K562 (cell line): ENCODE measurements around the gene SPTAN1. TPM values are rescaled to one million over a fixed set of nuclear protein-coding genes. Genes with fewer than 3 reads are reported as not detected.
A peak's percentile ranks its signal among the peaks of the same experiment; 100 is the strongest.

Source experiments
- CEBPZ ChIP-seq: fragments of 150-350 bp; IDR thresholded peaks from 2 replicates; pipeline ENCODE4 v1.6.1; 2014; ENCODE audit warnings: low read depth, mild to moderate bottlenecking, low read length, borderline replicate concordance
- DIDO1 ChIP-seq: fragments of 450-650 bp; IDR thresholded peaks from 2 replicates; pipeline ENCODE4 v1.6.1; 2016; ENCODE audit warnings: low read depth, missing biosample characterization, missing genetic modification characterization
- ETV5 ChIP-seq: sonication (generic); formaldehyde crosslinking; IDR thresholded peaks from 2 replicates; pipeline ENCODE4 v1.4.0; 2020; ENCODE audit warnings: low read depth, mild to moderate bottlenecking, missing genetic modification reagents
- FOXJ2 ChIP-seq: fragments of 200-800 bp; sonication (Bioruptor generic); IDR thresholded peaks from 2 replicates; pipeline ENCODE4 v1.6.1; 2016; ENCODE audit warnings: missing genetic modification characterization, missing compliant biosample characterization
- GABPB1 ChIP-seq: sonication (generic); formaldehyde crosslinking; IDR thresholded peaks from 2 replicates; pipeline ENCODE4 v1.8.0; 2022; ENCODE audit warnings: mild to moderate bottlenecking, missing genetic modification reagents
- NFIC ChIP-seq: fragments of 450-650 bp; IDR thresholded peaks from 2 replicates; pipeline ENCODE4 v1.6.1; 2017; ENCODE audit warnings: mild to moderate bottlenecking, inconsistent platforms
- RAD21 ChIP-seq, 2 experiments: fragments of 250-450 bp in 1 of 2; fragments of 450-650 bp in 1 of 2; sonication (Bioruptor Pico) in 1 of 2; formaldehyde crosslinking in 1 of 2; IDR thresholded peaks in 1 of 2; conservative IDR thresholded peaks in 1 of 2; 2 replicates each; pipeline versions ENCODE4 v1.4.0 to v1.8.0; 2020 to 2022; ENCODE audit warnings: mild to moderate bottlenecking in 2 of 2, moderate library complexity in 1 of 2
- RBM34 ChIP-seq: fragments of 200-400 bp; formaldehyde crosslinking; IDR thresholded peaks from 2 replicates; pipeline ENCODE4 v1.6.1; 2018; ENCODE audit warnings: low read length, borderline replicate concordance; ENCODE audit not compliant: insufficient read depth
- SIN3A ChIP-seq, 2 experiments: fragments of 150-350 bp in 1 of 2; IDR thresholded peaks; 2 replicates each; pipeline ENCODE4 v1.6.1; 2011 to 2016; ENCODE audit warnings: borderline replicate concordance in 2 of 2, low read depth in 2 of 2, low read length in 2 of 2, mild to moderate bottlenecking in 2 of 2, moderate library complexity in 2 of 2; ENCODE audit not compliant: control insufficient read depth in 1 of 2
- TAF1 ChIP-seq: IDR thresholded peaks from 2 replicates; pipeline ENCODE4 v1.6.1; 2011; ENCODE audit warnings: mild to moderate bottlenecking, low read length, moderate library complexity; ENCODE audit not compliant: insufficient read depth, control insufficient read depth, severe bottlenecking; ENCODE audit errors: extremely low read depth
- TSC22D4 ChIP-seq: fragments of 450-650 bp; IDR thresholded peaks from 2 replicates; pipeline ENCODE4 v1.6.1; 2016; ENCODE audit warnings: missing genetic modification characterization, missing biosample characterization, control low read depth
- ZNF384 ChIP-seq: IDR thresholded peaks from 2 replicates; pipeline ENCODE4 v1.6.1; 2012; ENCODE audit warnings: low read depth, low read length, improper control_type of control experiment
- ZNF561 ChIP-seq: fragments of 450-650 bp; formaldehyde crosslinking; conservative IDR thresholded peaks from 2 replicates; pipeline ENCODE4 v1.4.0; 2020; ENCODE audit warnings: mild to moderate bottlenecking, moderate library complexity
- polyA plus RNA-seq, 8 experiments: library from polyadenylated mRNA; depleted of rRNA in 4 of 8; stranded (reverse) in 5 of 8; unstranded in 3 of 8; fragments of >200 nt; fragmentation: Nextera tagmentation in 2 of 8; fragmentation: Illumina TruSeq in 1 of 8; extraction: Ambion mirVana in 2 of 8; extraction: Trizol in 1 of 8; gene quantifications; 2 replicates each; pipeline versions ENCODE4 v1.2.1 to v1.2.3, GENCODE V29; 2011 to 2014; ENCODE audit warnings: inconsistent platforms in 1 of 8, missing spikeins in 1 of 8
- total RNA-seq, 7 experiments: library from RNA; depleted of rRNA in 6 of 7; stranded (reverse); fragments of >200 nt in 6 of 7; fragmentation: Illumina TruSeq in 2 of 7; extraction: Trizol in 2 of 7; gene quantifications; 2 replicates each; pipeline versions ENCODE4 v1.2.1 to v1.2.3, GENCODE V29; 2011 to 2021; ENCODE audit warnings: low replicate concordance in 1 of 7
- TF ChIP-seq, protein P1 (sequence below): fragments of 250-450 bp; sonication (Bioruptor Pico); IDR thresholded peaks from 2 replicates; pipeline ENCODE4 v1.5.0; 2021
- TF ChIP-seq, protein P2 (sequence below): sonication (generic); formaldehyde crosslinking; IDR thresholded peaks from 2 replicates; pipeline ENCODE4 v1.8.0; 2023; ENCODE audit warnings: mild to moderate bottlenecking, missing genetic modification reagents
- TF ChIP-seq, protein P3 (sequence below): fragments of 250-450 bp; sonication (Bioruptor Pico); IDR thresholded peaks from 2 replicates; pipeline ENCODE4 v1.8.0; 2021; ENCODE audit warnings: mild to moderate bottlenecking, moderate library complexity

The SPTAN1 gene
- total and polyA plus RNA-seq, 9 of the 15 experiments (the other 6 are each of a cell fraction or from before 2014, with no cell fraction given): 1.5 to 13.5 (median 6.8) TPM

DNA sequence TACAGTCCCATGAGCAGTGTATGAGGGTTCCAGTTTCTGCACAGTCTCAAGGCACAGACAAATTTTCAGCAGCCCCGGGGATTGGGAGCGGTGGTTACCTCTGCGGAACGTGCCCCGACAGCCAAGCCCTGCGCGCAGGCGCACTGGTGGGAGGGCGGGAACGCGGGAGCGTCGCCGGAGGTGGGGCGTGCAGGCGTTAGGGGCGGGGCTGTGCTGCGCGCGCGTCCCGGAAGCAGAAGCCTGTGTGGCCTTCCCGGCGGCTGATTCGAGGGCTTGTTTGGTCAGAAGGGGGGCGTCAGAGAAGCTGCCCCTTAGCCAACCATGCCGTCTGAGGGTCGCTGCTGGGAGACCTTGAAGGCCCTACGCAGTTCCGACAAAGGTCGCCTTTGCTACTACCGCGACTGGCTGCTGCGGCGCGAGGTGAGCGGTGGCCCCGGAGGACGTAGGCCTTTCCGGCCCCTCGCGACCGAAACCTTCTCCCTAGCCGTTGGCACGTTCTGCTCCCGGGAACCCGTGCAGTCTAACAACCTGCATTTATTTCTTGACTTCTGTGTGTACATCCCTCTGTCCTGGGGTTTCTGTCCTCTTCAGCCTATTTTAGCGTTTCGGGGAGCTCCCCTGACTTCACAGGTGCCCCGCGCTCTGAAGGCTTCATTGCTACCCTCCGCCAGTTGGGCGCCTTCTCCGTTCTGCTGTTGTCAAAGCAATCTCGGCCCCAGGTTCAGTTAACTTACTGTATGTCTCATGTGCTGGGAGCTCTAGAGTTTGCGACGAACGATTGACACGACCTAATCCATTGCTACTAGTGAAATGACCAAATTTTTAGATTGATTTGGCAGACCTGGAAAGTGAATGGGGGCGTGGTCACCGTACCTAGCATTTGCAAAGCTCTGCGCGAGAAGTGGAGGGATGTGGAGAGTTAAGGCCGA lies 47.6 kb upstream of the SPTAN1 start, which contains the start of gene GLE1 (continued):
- TF ChIP-seq CEBPZ (no peak), FOXJ2 (tag) (no peak), SIN3A (IDR thresholded peaks at IDR 0.05; ENCODE audit: borderline replicate concordance in 2 of 2, control insufficient read depth in 1 of 2, low read depth in 2 of 2, low read length in 2 of 2) (peak; percentile 42 to 69; a peak in 1 of 4 replicates), GABPB1 (CRISPR knock-in tag) (peak; percentile 79), TSC22D4 (tag) (no peak), ETV5 (CRISPR knock-in tag) (peak; percentile 65; the same call in 1 of the 2 replicates), ZNF561 (no peak), ZNF384 (no peak), RBM34 (no peak), NFIC (no peak), RAD21 (CRISPR knock-in tag; conservative IDR thresholded peaks at IDR 0.05 in 1 of 2, IDR thresholded peaks at IDR 0.05 in 1 of 2) (no peak), TAF1 (peak; percentile 55), DIDO1 (no peak)
- TF ChIP-seq, protein P1, sequence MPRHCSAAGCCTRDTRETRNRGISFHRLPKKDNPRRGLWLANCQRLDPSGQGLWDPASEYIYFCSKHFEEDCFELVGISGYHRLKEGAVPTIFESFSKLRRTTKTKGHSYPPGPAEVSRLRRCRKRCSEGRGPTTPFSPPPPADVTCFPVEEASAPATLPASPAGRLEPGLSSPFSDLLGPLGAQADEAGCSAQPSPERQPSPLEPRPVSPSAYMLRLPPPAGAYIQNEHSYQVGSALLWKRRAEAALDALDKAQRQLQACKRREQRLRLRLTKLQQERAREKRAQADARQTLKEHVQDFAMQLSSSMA (CRISPR knock-in tag): no peak
- TF ChIP-seq, protein P2, sequence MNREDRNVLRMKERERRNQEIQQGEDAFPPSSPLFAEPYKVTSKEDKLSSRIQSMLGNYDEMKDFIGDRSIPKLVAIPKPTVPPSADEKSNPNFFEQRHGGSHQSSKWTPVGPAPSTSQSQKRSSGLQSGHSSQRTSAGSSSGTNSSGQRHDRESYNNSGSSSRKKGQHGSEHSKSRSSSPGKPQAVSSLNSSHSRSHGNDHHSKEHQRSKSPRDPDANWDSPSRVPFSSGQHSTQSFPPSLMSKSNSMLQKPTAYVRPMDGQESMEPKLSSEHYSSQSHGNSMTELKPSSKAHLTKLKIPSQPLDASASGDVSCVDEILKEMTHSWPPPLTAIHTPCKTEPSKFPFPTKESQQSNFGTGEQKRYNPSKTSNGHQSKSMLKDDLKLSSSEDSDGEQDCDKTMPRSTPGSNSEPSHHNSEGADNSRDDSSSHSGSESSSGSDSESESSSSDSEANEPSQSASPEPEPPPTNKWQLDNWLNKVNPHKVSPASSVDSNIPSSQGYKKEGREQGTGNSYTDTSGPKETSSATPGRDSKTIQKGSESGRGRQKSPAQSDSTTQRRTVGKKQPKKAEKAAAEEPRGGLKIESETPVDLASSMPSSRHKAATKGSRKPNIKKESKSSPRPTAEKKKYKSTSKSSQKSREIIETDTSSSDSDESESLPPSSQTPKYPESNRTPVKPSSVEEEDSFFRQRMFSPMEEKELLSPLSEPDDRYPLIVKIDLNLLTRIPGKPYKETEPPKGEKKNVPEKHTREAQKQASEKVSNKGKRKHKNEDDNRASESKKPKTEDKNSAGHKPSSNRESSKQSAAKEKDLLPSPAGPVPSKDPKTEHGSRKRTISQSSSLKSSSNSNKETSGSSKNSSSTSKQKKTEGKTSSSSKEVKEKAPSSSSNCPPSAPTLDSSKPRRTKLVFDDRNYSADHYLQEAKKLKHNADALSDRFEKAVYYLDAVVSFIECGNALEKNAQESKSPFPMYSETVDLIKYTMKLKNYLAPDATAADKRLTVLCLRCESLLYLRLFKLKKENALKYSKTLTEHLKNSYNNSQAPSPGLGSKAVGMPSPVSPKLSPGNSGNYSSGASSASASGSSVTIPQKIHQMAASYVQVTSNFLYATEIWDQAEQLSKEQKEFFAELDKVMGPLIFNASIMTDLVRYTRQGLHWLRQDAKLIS (CRISPR knock-in tag): 0 out of 2 replicates have a peak, but pooled peaks have one; percentile 8
- TF ChIP-seq, protein P3, sequence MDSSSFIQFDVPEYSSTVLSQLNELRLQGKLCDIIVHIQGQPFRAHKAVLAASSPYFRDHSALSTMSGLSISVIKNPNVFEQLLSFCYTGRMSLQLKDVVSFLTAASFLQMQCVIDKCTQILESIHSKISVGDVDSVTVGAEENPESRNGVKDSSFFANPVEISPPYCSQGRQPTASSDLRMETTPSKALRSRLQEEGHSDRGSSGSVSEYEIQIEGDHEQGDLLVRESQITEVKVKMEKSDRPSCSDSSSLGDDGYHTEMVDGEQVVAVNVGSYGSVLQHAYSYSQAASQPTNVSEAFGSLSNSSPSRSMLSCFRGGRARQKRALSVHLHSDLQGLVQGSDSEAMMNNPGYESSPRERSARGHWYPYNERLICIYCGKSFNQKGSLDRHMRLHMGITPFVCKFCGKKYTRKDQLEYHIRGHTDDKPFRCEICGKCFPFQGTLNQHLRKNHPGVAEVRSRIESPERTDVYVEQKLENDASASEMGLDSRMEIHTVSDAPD (CRISPR knock-in tag): no peak
